Left ventricle myocardium inferior (tissue), 1 donor: ENCODE measurements around the gene UBR3. TPM values are rescaled to one million over a fixed set of nuclear protein-coding genes. Genes with fewer than 3 reads are reported as not detected.

Source experiments
- DNase-seq: peaks from one replicate; pipeline ENCODE4 v3.0.0-alpha.2; 2020
- H3K27ac ChIP-seq: fragments of 200-600 bp; replicated peaks from 2 replicates; pipeline ENCODE4 v1.8.0; 2021
- H3K27me3 ChIP-seq: fragments of 200-600 bp; 2 replicates; pipeline ENCODE4 v1.8.0; 2021; ENCODE audit warnings: low read depth
- H3K36me3 ChIP-seq: fragments of 200-600 bp; 2 replicates; pipeline ENCODE4 v1.8.0; 2021
- H3K4me1 ChIP-seq: fragments of 200-600 bp; 2 replicates; pipeline ENCODE4 v1.8.0; 2021
- H3K4me3 ChIP-seq: fragments of 200-600 bp; 2 replicates; pipeline ENCODE4 v1.8.0; 2021; ENCODE audit warnings: mild to moderate bottlenecking, moderate library complexity
- H3K9me3 ChIP-seq: fragments of 200-600 bp; replicated peaks from 2 replicates; pipeline ENCODE4 v1.8.0; 2021
- CTCF ChIP-seq: fragments of 200-600 bp; IDR thresholded peaks from 2 replicates; pipeline ENCODE4 v1.8.0; 2021; ENCODE audit warnings: antibody characterized with exemption, mild to moderate bottlenecking, borderline replicate concordance
- intact Hi-C: fragments of 100-400 bp; cut with micrococcal nuclease; formaldehyde crosslinking; loops from one replicate; pipeline ENCODE4 v1.11.0; 2022
- total RNA-seq: library from RNA; stranded (reverse); fragmentation: NEBNext Ultra II Directional; extraction: Animal tissue kit (Norgen Biotek cat#: 25700); gene quantifications from one replicate; pipeline ENCODE4 v1.2.1, GENCODE V29; 2021
- donor health status: DM: no; HTN: yes; CAD: no; lungs with severe emphysema.

UBR3 gene
- total RNA-seq, 1 donor from 2014 or later = 99.5 TPM

- H3K27ac ChIP-seq = no peak overlapping the region
- no peak for DNase-seq
- H3K4me3 ChIP-seq = no peak overlapping the region
- peaks cover 20% of the 10 kb centered on the region for H3K36me3 ChIP-seq
- peaks cover 8% of the 10 kb centered on the region for H3K4me1 ChIP-seq
- intact Hi-C loops = no loop called here
- H3K27me3 ChIP-seq = no peaks in the 10 kb centered on the region
- no peak for TF ChIP-seq CTCF
- peaks cover 13% of the 10 kb centered on the region for H3K9me3 ChIP-seq
Observed at GRCh38 chr2:169980643-169981042, 153.4 kb downstream of the UBR3 start.

GRCh38 chr2:169982929-169983328, 155.7 kb downstream of the UBR3 start:
- Histone ChIP-seq H3K4me1 (peaks cover 8% of the 10 kb centered on the region), H3K36me3 (peaks cover 22% of the 10 kb centered on the region), H3K27ac (no peak overlapping the region), H3K27me3 (no peaks in the 10 kb centered on the region), H3K9me3 (no peaks in the 10 kb centered on the region), H3K4me3 (no peak overlapping the region)
- DNase-seq = no peak
- intact Hi-C loops = no loop called here
- TF ChIP-seq CTCF = no peak

- DNase-seq = no peak
- no peak overlapping the region for H3K4me3 ChIP-seq
- H3K36me3 ChIP-seq = peaks cover 28% of the 10 kb centered on the region
- peaks cover 6% of the 10 kb centered on the region for H3K4me1 ChIP-seq
- no peaks in the 10 kb centered on the region for H3K9me3 ChIP-seq
- H3K27me3 ChIP-seq = no peaks in the 10 kb centered on the region
- TF ChIP-seq CTCF = no peak
- intact Hi-C loops = no loop called here
- H3K27ac ChIP-seq = no peak overlapping the region
Observed at GRCh38 chr2:169983506-169983905, 156.3 kb downstream of the UBR3 start.

GRCh38 chr2:169984145-169984544, 156.9 kb downstream of the UBR3 start:
- Histone ChIP-seq H3K27ac (no peak overlapping the region), H3K9me3 (no peaks in the 10 kb centered on the region), H3K36me3 (peaks cover 33% of the 10 kb centered on the region), H3K4me3 (no peak overlapping the region), H3K27me3 (no peaks in the 10 kb centered on the region), H3K4me1 (no peaks in the 10 kb centered on the region)
- no peak for DNase-seq
- intact Hi-C loops = no loop called here
- no peak for TF ChIP-seq CTCF

- H3K9me3 ChIP-seq = peaks cover 18% of the 10 kb centered on the region
- intact Hi-C loops = no loop called here
- H3K4me1 ChIP-seq = no peaks in the 10 kb centered on the region
- peaks cover 66% of the 10 kb centered on the region for H3K36me3 ChIP-seq
- no peak overlapping the region for H3K4me3 ChIP-seq
- no peak overlapping the region for H3K27ac ChIP-seq
- H3K27me3 ChIP-seq = no peaks in the 10 kb centered on the region
- no peak for TF ChIP-seq CTCF
- DNase-seq = no peak
Observed at GRCh38 chr2:169994752-169995151, 167.5 kb downstream of the UBR3 start.
